ENCODE measurements around the gene ZFYVE9.

- no peak for TF ChIP-seq CTCF (IDR thresholded peaks at IDR 0.05)
- no peak for TF ChIP-seq POLR2A (IDR thresholded peaks at IDR 0.05)
Measured at GRCh38 chr1:52355847-52356505, 214.1 kb downstream of the ZFYVE9 start.

Data from esophagus squamous epithelium (tissue), 4 donors.